ENCODE measurements around the gene APCDD1L. TPM values are rescaled to one million over a fixed set of nuclear protein-coding genes. Genes with fewer than 3 reads are reported as not detected.

The APCDD1L gene
- total and polyA plus RNA-seq, 7 donors, result 0.22 to 1.9 (median 0.84) TPM; not detected in 1

- no peaks in the 10 kb centered on the region for H3K36me3 ChIP-seq
- no peaks in the 10 kb centered on the region for H3K4me1 ChIP-seq
- peaks cover 0 to under 1% (median 0%) of the 10 kb centered on the region in 4 donors for H3K9me3 ChIP-seq
- TF ChIP-seq POLR2AphosphoS5 (IDR thresholded peaks at IDR 0.05) (no peak), POLR2A (IDR thresholded peaks at IDR 0.05) (no peak), CTCF (IDR thresholded peaks at IDR 0.05) (no peak), EP300 (IDR thresholded peaks at IDR 0.05) (no peak)
- no peaks in the 10 kb centered on the region for H3K27me3 ChIP-seq
- no peak overlapping the region for H3K27ac ChIP-seq
- H3K4me3 ChIP-seq, result no peak overlapping the region
- WGBS, 2 donors, result 89 to 94% methylated on average over 6 of the region's 6 CpGs
- DNase-seq, result no peak
- intact Hi-C loops (cut with DNase I), result no loop called here
These were observed 18.8 kb downstream of the APCDD1L start for GRCh38 chr20:58496429-58496769.

DNA sequence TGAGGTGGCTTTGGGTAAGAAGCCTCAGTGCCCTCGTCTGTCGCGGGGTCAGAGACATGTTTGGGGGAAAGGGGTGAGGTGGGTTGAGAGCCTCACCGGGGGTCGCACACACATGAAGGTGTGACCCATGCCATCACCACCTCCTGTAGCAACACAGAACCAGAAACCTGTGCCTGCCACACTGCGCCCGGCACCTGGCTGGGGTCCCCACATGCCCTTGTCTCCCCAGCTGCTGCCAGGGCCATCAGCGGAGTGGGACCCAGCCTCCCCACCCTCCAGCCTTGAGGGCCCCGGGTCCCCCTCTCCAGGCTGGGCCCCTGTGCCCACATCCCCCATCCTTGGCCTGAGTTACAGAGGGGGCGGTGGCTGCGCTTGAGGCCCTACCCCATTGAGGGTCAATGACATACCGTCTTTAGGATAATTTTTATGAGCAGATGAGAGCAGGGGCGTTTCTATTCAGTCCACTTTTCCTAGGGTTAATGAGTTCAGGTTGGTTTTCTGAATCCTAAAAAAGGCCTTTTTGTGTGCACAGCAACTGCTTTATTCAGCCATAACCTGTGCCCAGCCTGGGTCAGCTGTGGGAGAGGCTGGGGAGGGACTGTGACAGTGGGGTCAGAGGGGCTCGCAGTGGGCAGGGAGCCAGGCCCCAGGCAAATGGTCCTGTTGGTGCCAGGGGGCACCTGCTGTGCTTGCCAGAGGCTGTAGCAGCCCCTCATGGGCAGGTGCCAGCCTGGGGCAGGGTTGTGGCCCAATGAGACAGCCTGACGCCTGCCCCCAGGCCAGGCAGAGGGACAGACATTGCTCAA lies 19.4 kb downstream of the APCDD1L start:
- DNase-seq, result no peak
- 91 to 94% methylated on average over 15 of the region's 15 CpGs for WGBS, 2 donors
- Histone ChIP-seq H3K27me3 (no peaks in the 10 kb centered on the region), H3K4me1 (no peaks in the 10 kb centered on the region), H3K36me3 (no peaks in the 10 kb centered on the region), H3K4me3 (no peak overlapping the region), H3K27ac (no peak overlapping the region), H3K9me3 (no peaks in the 10 kb centered on the region)
- TF ChIP-seq CTCF (IDR thresholded peaks at IDR 0.05) (no peak), POLR2A (IDR thresholded peaks at IDR 0.05) (no peak), POLR2AphosphoS5 (IDR thresholded peaks at IDR 0.05) (no peak), EP300 (IDR thresholded peaks at IDR 0.05) (no peak)
- intact Hi-C loops (cut with DNase I), result no loop called here

GRCh38 chr20:58494923-58495622 lies 20.1 kb downstream of the APCDD1L start:
- Histone ChIP-seq H3K27ac (no peak overlapping the region), H3K4me1 (no peaks in the 10 kb centered on the region), H3K36me3 (no peaks in the 10 kb centered on the region), H3K9me3 (no peaks in the 10 kb centered on the region), H3K27me3 (no peaks in the 10 kb centered on the region), H3K4me3 (no peak overlapping the region)
- intact Hi-C loops (cut with DNase I), result no loop called here
- DNase-seq, result no peak
- no peak for TF ChIP-seq EP300 (IDR thresholded peaks at IDR 0.05)
- TF ChIP-seq POLR2A (IDR thresholded peaks at IDR 0.05), result no peak
- TF ChIP-seq POLR2AphosphoS5 (IDR thresholded peaks at IDR 0.05), result no peak
- TF ChIP-seq CTCF (IDR thresholded peaks at IDR 0.05), result no peak
- 86 to 90% methylated on average over 13 of the region's 13 CpGs for WGBS, 2 donors

- 80 to 83% methylated on average over 4 of the region's 4 CpGs for WGBS, 2 donors
- no peaks in the 10 kb centered on the region for H3K9me3 ChIP-seq
- intact Hi-C loops (cut with DNase I), result no loop called here
- H3K27ac ChIP-seq, result no peak overlapping the region
- TF ChIP-seq POLR2A (IDR thresholded peaks at IDR 0.05) (no peak), EP300 (IDR thresholded peaks at IDR 0.05) (no peak), CTCF (IDR thresholded peaks at IDR 0.05) (no peak), POLR2AphosphoS5 (IDR thresholded peaks at IDR 0.05) (no peak)
- no peaks in the 10 kb centered on the region for H3K27me3 ChIP-seq
- no peak overlapping the region for H3K4me3 ChIP-seq
- H3K36me3 ChIP-seq, result no peaks in the 10 kb centered on the region
- no peak for DNase-seq
- H3K4me1 ChIP-seq, result no peaks in the 10 kb centered on the region
These were observed 22.2 kb downstream of the APCDD1L start for GRCh38 chr20:58492795-58493524.

Data from sigmoid colon (tissue), 7 donors.